ENCODE measurements around the gene DNAH2.
"Not testable (repeated sequence)": the region's sequence is repeated elsewhere in the genome, so short reads cannot be mapped to it uniquely, and the experiment has no call there.

The DNAH2 gene

DNA sequence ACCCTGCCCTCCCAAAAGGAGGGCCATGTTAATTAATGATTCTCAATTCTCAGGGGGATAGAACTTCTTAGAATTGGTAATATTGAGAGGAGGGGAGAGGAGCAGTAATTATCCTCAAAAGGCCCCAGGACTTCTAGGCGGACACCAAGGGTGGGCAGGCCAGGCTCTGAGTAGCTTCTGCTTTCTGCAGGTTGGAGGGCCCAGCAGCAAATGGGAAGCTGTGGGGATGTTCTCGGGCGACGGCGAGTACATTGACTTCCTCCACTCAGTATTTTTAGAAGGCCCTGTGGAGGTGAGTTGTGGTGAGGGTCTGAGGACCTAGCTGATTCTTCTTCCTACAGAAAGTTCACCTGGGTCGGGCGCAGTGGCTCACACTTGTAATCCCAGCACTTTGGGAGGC is 57.5 kb downstream of the DNAH2 start:
- FAIRE-seq, result no peak
- DNase-seq (ENCODE audit: low spot score), result no peak

DNA sequence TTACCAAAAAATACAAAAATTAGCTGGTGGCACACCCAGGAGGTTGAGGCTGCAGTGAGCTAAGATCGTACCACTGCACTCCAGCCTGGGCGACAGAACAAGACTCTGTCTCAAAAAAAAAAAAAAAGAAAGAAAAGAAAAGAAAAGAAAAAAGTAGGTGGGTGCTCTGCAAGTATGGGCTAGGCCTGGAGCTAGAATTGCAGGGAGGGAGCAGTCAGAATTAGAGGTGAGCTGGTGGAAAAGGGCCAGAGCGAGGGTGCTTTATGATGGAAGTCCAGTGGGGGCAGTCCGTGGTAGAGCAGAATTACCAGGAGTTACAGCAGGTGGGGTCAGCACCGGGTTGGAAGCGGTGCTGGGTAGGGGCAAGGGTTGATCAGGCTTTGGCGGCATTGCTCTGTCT is 59.5 kb downstream of the DNAH2 start:
- FAIRE-seq, result no peak
- DNase-seq (ENCODE audit: low spot score), result no peak

DNA sequence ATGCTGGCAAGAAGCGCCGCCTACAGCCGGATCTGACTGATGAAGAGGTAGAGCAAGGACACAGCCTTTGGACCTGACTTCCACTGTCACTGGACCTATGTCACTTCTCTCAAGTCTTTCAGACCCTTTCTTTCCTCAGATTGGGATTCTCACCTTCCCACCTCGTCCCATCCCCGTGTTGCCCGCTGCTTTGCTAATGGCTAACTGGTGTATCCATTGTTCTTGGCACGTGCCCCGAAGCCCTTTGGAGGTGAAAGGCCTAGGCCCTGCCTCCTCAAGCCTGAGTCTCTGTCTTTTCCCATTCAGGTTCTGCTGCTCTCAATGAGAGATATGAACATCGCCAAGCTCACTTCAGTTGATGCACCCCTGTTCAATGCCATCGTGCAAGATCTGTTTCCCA is 63.2 kb downstream of the DNAH2 start:
- DNase-seq (ENCODE audit: low spot score) (no peak), FAIRE-seq (no peak)

DNA sequence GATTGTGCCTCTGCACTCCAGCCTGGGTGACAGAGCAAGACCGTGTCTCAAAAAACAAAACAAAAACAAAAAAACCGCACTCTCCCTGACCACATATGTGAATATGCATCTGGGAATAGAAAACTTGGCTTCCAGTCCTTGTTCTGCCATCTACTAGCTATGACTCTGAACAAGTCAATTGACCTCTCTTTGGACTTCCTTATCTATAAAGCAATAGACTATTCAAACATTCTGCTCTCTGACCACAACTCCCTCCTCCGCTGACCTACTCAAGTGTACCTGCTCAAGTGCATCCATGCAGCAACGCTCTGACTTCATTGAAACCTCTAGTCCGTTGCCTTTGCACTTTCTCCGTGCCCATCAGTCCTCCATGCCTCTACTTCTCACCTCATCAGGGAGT is 63.9 kb downstream of the DNAH2 start:
- no peak for FAIRE-seq

DNA sequence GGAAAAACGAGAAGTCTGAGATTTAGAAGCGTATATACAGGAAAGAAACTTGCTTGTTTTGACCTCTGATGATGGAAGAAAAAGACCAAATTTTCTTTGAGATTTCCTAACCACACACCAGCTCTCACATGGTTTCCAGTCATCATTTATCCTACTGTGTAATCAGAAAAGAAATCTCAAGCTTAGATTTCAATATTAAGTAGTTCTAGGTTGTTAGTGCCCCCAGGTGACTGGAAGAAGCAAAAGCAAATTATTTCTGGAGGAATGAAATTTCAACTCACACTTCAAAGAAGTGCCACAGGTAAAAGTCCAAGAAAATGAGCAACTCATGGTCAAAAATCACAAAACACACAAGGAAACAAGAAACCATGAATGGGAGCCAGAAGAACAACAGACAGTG is 64.7 kb downstream of the DNAH2 start:
- FAIRE-seq (no peak), DNase-seq (ENCODE audit: low spot score) (no peak)

More for the DNA sequence above, 63.9 kb downstream of the DNAH2 start:
- no peak for DNase-seq (ENCODE audit: low spot score)

DNA sequence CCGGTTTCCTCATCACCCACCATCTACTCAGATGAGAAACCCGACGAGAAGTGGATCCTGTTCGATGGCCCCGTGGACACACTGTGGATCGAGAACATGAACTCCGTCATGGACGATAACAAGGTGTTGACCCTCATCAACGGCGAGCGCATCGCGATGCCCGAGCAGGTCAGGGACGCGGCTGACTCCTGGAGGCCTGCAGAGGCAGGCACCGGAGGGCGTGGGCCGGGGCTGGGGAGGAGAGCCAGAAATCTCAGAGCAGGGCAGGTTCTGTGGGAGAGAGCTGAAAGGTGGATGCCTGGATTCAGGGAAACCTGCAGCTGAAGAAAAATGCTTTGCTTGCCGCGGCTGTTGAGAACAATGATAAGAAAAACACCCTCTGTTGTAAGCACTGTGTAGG is 69.3 kb downstream of the DNAH2 start:
- FAIRE-seq, result no peak

DNA sequence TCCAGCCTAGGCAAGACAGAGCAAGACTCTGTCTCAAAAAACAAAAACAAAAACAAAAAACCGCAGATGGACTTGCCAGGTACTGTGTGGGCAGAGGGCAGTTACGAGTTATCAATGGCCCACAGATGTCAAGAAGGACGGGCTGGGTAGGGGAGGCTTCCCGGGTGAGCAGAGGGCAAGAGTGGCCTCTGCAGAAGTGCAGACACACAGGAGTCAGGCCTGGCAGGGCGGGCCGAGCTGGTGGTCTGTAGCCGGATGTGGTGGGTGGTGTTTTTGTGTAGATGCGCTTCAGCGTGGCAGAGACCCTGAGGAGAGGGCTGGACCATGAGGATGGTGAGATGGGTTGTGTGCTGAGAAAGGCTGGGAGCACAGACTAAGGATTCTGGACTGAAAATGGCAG is 71.6 kb downstream of the DNAH2 start:
- no peak for DNase-seq (ENCODE audit: low spot score)
- no peak for FAIRE-seq

More for the DNA sequence above, 69.3 kb downstream of the DNAH2 start:
- DNase-seq (ENCODE audit: low spot score), result no peak

DNA sequence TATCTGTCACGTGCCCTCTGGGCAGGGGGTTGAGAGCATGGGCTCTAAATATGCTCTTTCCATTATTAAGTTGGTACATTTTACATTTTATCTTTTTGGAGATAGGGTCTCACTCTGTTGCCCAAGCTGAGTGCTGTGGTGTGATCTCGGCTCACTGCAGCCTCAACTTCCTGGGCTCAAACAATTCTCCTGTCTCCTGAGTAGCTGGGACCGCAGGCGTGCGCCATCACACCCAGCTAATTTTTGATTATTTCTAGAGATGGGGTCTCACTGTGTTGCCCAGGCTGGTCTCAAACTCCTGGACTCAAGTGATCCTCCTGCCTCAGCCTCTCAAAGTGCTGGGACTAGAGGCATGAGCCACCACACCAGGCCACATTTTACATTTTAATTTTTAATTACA is 72.6 kb downstream of the DNAH2 start:
- FAIRE-seq, result no peak

DNA sequence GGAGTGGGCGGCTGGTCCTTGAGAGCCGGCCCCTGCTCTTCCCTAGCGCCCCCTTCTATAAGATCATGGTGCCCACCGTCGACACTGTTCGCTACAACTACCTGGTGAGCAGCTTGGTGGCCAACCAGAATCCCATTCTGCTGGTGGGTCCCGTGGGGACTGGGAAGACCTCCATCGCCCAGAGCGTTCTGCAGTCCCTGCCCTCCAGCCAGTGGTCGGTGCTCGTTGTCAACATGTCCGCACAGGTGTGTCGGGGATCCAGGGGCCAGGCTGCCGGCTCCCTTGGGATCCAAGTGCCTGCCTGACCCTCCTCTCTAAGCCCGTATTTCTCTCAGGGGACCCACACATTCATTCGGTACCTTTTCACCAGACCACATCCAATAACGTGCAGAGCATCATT is 75.1 kb downstream of the DNAH2 start:
- DNase-seq (ENCODE audit: low spot score) (no peak), FAIRE-seq (no peak)

More for the DNA sequence above, 72.6 kb downstream of the DNAH2 start:
- DNase-seq (ENCODE audit: low spot score), result no peak

DNA sequence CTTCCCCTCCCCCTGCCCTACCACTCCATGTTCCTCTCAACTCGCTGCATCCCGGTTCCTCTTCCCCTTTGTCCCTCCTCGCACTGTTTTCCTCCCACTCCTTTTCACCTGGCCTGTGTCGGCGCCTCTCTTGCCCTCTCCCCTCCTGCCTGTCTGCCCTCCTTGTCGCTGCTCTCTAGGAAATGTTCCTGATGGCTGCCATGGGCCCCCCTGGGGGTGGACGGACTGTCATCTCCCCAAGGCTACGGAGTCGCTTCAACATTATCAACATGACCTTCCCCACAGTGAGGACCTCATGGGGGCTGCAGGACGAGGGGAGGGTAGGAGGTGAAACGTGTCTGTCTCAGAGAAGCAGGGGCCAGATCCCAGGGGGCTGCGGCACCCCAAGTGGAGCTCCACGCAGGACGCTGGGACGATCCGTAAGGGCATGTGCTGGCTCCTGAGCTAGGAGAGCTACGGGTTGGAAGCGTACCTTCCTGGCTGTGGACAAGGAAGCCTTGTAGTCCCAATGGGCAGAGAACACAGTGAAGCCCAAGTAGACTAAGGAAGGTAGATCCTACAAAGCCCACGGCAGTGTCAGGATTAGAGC is 76.6 kb downstream of the DNAH2 start:
- no peak for DNase-seq (ENCODE audit: low spot score)
- FAIRE-seq, result no peak

DNA sequence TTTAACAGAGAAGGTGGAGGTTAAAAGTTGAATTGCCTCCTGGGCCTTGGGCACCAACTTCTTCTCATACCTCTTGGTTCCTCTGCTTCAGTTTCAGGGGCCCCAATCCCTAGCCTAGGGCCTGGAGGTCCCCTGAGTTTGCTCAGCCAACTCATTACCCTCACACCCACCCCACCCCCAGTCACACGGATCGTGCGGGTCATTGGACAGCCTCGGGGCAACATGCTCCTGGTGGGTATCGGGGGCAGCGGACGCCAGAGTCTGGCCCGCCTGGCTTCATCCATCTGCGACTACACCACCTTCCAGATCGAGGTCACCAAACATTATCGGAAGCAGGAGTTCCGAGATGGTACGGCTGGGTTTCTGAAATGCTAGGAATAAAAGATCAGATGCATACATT is 80.4 kb downstream of the DNAH2 start:
- no peak for FAIRE-seq

DNA sequence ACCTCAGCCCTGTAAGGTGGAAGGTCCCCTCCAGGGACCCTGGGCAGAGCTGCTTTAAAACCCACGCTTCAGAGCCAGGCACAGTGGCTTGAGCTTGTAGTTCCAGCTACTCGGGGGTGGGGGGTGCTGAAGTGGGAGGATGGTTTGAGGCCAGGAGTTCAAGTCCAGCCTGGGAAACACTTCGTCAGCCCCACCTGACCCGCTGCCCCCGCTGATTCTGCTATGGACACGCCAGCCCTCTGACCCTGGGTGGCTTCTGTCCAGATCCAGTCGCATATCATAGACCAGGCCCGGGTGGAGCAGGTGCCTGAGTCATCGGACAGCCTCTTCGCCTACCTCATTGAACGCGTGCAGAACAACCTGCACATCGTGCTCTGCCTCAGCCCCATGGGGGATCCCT is 81.3 kb downstream of the DNAH2 start:
- no peak for FAIRE-seq
- DNase-seq (ENCODE audit: low spot score), result no peak

More for the DNA sequence above, 80.4 kb downstream of the DNAH2 start:
- DNase-seq (ENCODE audit: low spot score), result no peak

DNA sequence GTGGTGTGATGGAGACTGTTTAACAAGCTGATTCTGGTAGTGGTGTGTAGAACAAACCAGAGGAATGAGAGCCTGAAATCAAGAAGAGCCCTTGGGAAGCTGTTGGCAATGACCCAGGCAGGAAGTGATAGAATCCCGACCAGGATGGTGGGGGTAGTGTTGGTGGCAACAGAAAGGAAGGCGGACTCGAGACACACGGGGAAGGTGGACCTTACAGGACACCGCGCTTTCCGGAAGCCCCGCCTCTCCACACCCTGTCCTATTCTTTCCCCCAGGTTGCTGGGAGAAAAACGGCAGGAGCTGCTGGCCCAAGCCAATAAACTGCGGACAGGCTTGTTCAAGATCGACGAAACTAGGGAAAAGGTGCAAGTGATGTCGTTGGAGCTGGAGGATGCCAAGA is 86.4 kb downstream of the DNAH2 start:
- peak; percentile 31 for DNase-seq (ENCODE audit: low spot score)
- FAIRE-seq, result no peak

DNA sequence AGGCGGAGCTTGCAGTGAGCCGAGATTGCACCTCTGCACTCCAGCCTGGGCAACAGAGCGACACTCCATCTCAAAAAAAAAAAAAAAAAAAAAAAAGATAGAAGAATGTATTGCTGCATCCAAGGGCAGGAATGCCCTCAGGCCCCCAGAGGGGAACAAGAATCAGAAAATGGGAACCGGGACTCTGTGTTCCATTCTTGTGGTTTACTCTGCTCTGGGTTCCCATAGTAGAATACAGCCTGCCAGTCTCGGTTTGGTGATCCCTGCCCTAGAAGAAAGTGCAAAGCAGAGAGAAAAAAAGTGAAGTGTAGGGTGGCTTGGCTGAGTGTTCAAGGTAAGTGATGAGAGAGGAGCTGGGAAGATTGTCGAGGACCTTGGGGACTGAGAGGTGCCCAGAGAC is 89.0 kb downstream of the DNAH2 start:
- DNase-seq (ENCODE audit: low spot score) (no peak), FAIRE-seq (no peak)

DNA sequence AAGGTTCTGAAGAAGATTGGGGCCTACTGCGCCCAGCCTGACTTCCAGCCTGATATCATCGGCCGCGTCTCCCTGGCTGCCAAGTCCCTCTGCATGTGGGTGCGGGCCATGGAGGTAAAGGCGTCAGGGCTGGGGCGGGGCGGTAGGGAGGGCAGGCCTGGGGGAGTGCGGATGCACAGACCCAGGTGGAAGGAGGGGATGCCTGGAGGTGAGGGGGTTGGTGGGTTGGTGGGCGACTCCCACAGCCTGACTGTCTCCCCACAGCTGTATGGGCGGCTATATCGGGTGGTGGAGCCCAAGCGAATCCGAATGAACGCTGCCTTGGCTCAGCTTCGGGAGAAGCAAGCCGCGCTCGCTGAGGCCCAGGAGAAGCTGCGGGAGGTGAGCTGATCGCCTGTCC is 89.7 kb downstream of the DNAH2 start:
- no peak for FAIRE-seq

DNA sequence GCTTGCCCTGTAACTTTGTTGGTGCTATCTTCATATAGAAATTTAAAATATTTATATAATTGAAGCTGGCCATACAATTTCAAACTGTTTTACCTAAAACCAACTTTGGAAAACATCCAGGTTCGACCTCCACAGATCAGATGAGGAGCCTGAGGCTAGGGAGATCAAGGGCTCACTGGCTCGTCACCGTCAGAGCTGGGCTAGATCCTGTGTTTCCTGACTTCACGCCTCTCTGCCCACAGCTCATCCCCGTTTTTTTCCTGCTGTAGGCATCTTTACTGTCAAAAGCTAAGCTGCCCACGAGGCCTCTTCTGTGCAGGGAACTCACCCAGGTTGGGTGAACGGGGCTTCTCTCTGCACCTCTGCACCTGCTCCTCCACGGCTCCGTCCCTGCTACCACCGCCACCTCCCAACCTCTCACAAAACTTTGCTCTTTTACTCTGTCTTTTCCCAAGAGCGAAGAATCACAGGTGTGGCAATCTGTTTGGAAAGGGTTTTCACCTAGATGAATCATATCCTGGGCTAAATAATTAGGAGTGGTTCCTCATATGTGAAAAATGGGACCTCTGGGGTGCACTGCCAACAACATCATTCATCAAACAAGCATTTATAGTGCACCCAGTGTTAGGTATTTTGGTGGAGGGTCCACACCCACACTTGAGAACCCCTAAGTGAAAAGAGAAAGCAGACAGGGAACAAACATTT is 91.7 kb downstream of the DNAH2 start:
- DNase-seq (ENCODE audit: low spot score), result no peak
- no peak for FAIRE-seq

More for the DNA sequence above, 89.7 kb downstream of the DNAH2 start:
- DNase-seq (ENCODE audit: low spot score), result no peak

DNA sequence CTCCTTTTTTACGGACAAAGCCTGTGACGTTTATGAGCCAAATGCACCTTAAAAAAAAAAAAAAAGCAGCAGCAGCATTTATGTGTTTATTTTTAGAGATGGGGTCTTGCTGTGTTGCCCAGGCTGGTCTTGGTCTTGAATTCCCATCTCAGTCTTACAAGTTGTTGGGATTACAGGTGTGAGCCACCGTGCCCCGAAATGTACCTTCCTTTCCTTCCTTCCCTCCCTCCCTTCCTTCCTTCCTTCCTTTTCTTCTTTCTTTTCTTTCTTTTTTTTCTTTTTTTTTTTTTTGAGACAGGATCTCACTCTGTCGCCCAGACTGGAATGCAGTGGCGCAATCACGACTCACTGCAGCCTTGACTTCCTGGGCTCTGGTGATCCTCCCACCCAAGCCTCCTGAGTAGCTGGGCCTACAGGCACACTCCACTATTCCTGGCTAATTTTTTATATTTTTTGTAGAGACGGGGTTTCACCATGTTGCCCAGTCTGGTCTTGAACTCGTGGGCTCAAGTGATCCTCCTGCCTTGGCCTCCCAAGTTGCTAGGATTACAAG is 92.3 kb downstream of the DNAH2 start:
- not testable (repeated sequence) for DNase-seq (ENCODE audit: low spot score); FAIRE-seq

DNA sequence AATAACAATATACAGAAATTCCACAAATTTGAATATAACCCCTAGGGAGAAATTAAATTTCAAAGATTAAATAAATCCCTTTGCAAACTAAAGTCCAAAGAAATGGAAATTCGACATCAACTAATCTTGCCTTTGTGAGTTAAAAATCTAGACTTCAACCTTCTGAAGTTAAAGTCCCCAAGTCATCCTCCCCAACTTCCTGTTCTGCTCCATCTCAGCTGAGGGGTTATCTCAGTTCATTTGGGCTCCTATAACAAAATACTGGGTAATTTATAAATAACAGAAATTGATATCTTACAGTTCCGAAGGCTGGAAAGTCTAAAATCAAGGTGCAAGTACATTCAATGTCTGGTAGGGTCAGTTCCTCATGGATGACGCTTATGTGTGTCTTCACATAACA is 93.7 kb downstream of the DNAH2 start:
- no peak for FAIRE-seq
- no peak for DNase-seq (ENCODE audit: low spot score)

DNA sequence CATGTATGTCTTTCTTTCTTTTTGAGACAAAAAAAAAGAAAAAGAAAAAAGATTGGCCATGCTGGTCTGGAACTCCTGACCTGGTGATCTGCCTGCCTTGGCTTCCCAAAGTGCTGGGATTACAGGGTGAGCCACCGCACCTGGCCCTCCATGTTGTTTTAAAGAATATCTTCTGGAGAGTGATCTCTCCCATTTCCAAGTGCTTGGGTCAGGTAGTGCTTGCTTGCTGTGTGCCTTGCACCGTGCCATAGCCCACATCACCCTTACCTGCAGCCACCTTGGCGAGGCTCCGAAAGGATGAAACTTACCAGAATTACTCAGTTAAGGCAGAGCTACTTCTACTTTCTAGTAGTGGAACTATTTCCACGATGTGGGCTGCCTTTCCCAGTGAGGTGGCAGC is 97.4 kb downstream of the DNAH2 start:
- no peak for DNase-seq (ENCODE audit: low spot score)
- no peak for FAIRE-seq

DNA sequence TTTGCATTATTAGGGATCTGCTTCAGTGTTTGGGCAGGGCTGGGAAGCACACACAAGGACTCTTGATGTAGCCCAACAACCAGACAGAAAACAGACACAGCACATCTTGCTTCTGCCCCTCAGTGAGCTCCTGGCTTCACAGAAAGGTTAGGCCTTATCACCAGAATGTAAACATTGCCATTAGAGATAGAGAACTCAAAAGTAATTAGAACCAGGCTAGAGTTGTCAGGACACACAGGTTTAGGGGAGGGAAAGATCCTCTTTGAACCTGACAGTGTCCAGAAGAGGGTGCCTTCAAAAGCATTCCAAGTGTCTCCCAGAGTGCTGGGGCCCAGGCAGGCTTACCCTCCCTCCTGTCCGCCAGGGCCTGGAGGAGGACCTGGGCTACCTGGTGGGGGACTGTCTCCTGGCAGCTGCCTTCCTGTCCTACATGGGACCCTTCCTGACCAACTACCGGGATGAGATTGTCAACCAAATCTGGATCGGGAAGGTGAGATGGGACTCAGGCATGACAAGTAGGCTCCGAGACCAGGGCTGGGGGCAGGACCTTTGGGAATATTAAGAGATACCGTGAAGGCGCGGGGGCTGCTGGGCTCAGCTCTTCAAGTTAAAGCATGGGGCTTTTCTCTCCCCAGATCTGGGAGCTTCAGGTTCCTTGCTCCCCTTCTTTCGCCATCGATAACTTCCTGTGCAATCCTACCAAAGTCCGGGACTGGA is 99.5 kb downstream of the DNAH2 start:
- DNase-seq (ENCODE audit: low spot score), result no peak
- no peak for FAIRE-seq

DNA sequence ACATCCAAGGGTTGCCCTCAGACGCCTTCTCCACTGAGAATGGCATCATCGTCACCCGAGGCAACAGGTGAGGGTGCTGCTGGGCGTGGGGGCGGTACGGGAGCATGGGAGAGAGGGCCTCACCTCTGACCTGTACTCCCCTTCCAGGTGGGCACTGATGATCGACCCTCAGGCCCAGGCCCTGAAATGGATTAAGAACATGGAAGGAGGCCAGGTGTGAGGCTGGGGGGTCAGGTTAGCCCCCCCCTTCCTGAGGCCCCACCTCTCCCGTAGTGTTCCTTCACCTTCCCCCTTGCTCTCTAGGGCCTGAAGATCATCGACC is 100.1 kb downstream of the DNAH2 start:
- FAIRE-seq, result no peak

DNA sequence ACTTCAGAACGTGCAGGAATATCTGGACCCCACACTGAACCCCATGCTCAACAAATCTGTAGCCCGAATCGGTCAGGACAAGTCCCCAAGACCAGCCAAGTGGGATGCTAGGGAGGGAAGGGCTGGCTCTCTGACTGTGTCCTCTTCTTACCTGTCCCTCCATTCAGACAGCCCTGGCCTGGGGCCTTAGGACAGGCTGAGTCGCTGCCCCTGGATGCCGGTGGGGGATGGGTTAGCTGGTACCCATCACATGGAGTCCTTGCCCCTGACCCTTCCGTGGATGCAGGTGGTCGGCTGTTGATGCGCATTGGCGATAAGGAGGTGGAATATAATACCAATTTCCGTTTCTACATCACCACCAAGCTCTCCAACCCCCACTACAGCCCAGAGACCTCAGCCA is 100.5 kb downstream of the DNAH2 start:
- FAIRE-seq (no peak), DNase-seq (ENCODE audit: low spot score) (no peak)

More for the DNA sequence above, 100.1 kb downstream of the DNAH2 start:
- DNase-seq (ENCODE audit: low spot score), result no peak

All from urothelium cell line (cell line).